ENCODE data around the gene HEPHL1.
"Not testable (repeated sequence)": the region's sequence is repeated elsewhere in the genome, so short reads cannot be mapped to it uniquely, and the experiment has no call there.

The HEPHL1 gene, protein sequence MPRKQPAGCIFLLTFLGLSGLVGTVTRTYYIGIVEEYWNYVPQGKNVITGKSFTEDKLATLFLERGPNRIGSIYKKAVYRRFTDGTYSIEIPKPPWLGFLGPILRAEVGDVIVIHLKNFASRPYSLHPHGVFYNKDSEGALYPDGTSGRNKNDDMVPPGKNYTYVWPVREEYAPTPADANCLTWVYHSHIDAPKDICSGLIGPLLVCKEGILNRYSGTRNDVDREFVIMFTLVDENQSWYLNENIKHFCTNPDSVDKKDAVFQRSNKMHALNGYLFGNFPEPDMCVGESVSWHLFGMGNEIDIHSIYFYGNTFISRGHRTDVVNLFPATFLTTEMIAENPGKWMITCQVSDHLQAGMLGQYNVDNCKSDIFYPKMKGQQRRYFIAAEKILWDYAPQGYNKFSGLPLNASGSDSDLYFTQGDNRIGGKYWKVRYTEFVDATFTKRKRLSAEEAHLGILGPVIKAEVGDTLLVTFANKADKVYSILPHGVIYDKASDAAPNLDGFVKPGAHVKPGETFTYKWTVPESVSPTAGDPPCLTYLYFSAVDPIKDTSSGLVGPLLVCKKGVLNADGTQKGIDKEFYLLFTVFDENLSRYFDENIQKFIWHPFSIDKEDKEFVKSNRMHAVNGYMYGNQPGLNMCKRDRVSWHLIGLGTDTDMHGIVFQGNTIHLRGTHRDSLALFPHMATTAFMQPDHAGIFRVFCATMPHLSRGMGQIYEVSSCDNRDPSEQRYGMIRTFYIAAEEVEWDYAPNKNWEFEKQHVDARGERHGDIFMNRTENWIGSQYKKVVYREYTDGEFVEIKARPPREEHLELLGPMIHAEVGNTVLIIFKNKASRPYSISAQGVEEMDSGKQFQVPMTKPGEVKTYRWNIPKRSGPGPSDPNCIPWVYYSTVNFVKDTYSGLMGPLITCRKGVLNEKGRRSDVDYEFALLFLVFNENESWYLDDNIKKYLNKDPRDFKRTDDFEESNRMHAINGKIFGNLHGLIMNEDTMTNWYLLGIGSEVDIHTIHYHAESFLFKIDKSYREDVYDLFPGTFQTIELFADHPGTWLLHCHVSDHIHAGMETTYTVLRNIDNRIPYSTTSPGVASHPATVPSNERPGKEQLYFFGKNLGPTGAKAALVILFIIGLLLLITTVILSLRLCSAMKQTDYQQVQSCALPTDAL

DNA sequence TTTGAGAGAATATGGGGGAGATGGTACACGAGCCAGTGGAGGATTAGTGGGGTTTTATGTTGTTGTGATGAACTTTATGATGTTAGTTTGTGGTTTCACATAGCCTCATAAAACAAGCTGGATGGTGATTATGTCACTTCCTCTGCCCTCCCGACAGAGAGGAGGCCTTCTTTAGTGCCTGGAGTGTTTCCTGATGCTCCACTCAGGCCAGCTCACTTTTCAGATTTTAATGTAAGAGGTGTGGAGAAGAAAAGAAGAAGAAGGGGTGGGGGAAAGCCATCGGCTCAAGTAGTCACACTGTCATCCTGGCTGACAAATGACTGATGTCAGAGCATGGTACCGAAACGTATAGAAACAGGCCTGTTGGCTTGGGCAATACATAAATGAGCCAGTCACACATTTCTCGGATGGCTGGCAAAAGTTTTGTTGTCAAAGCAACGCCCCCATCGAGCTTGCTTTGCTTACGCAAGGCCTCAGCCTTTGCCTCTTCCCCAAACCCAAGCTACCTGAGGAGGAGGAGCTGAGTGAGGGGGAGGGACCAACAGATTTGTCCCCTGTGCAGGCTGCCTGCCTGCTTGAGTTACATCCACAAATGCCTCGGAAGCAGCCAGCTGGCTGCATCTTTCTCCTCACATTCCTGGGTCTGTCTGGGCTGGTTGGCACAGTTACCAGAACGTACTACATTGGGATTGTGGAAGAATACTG is at the start of gene HEPHL1:
TSS of gene HEPHL1 (plus strand) at position 578 of the 705 bp plus-strand sequence. CDS start at position 593, 15 bp downstream.
- Histone ChIP-seq H3K36me3 (ENCODE audit: insufficient read depth, low read length) (no peaks in the 10 kb centered on the region), H4K20me1 (ENCODE audit: insufficient read depth, low read length) (no peaks in the 10 kb centered on the region), H3K4me3 (ENCODE audit: low read depth, low read length, poor library complexity, severe bottlenecking) (no peak within 1 kb of the TSS), H3K27ac (ENCODE audit: low read depth, low read length, poor library complexity, severe bottlenecking) (no peak within 1 kb of the TSS), H3F3A (ENCODE audit: insufficient read depth, low read length) (no peaks in the 10 kb centered on the region), H2AFZ (ENCODE audit: low read length) (no peak within 1 kb of the TSS), H3K9me2 (ENCODE audit: low read depth, low read length) (no peaks in the 10 kb centered on the region), H3K9me3 (ENCODE audit: low read length) (no peaks in the 10 kb centered on the region), H3K4me1 (ENCODE audit: insufficient read depth, low read length, severe bottlenecking) (no peaks in the 10 kb centered on the region), H3K4me2 (ENCODE audit: low read length) (no peak within 1 kb of the TSS), H3K9ac (ENCODE audit: low read length) (no peak within 1 kb of the TSS), H3K27me3 (ENCODE audit: insufficient read depth, low read length) (no peaks in the 10 kb centered on the region), H3K79me2 (ENCODE audit: insufficient read depth, low read length) (no peaks in the 10 kb centered on the region)
- TF ChIP-seq EZH2 (IDR thresholded peaks at IDR 0.05; ENCODE audit: borderline replicate concordance, low read length) (no peak), CTCF (IDR thresholded peaks at IDR 0.05; ENCODE audit: low read length) (no peak)

GRCh38 chr11:93972790-93973189 is 48.4 kb upstream of the HEPHL1 start:
- Histone ChIP-seq H3K27ac (ENCODE audit: low read depth, low read length, poor library complexity, severe bottlenecking) (no peak overlapping the region), H3K9me2 (ENCODE audit: low read depth, low read length) (no peaks in the 10 kb centered on the region), H3K36me3 (ENCODE audit: insufficient read depth, low read length) (no peaks in the 10 kb centered on the region), H3K9ac (ENCODE audit: low read length) (no peak overlapping the region), H3K9me3 (ENCODE audit: low read length) (no peaks in the 10 kb centered on the region), H3K27me3 (ENCODE audit: insufficient read depth, low read length) (no peaks in the 10 kb centered on the region), H3F3A (ENCODE audit: insufficient read depth, low read length) (no peaks in the 10 kb centered on the region), H3K4me3 (ENCODE audit: low read depth, low read length, poor library complexity, severe bottlenecking) (no peak overlapping the region), H4K20me1 (ENCODE audit: insufficient read depth, low read length) (no peaks in the 10 kb centered on the region), H2AFZ (ENCODE audit: low read length) (no peak overlapping the region), H3K4me1 (ENCODE audit: insufficient read depth, low read length, severe bottlenecking) (no peaks in the 10 kb centered on the region), H3K79me2 (ENCODE audit: insufficient read depth, low read length) (no peaks in the 10 kb centered on the region), H3K4me2 (ENCODE audit: low read length) (no peak overlapping the region)
- TF ChIP-seq CTCF (IDR thresholded peaks at IDR 0.05; ENCODE audit: low read length), result no peak
- TF ChIP-seq EZH2 (IDR thresholded peaks at IDR 0.05; ENCODE audit: borderline replicate concordance, low read length), result no peak

- not testable (repeated sequence) for H3K27me3 ChIP-seq (ENCODE audit: insufficient read depth, low read length); H3K27ac ChIP-seq (ENCODE audit: low read depth, low read length, poor library complexity, severe bottlenecking); H3K9me2 ChIP-seq (ENCODE audit: low read depth, low read length); H3K36me3 ChIP-seq (ENCODE audit: insufficient read depth, low read length); H3F3A ChIP-seq (ENCODE audit: insufficient read depth, low read length); H3K9me3 ChIP-seq (ENCODE audit: low read length); H4K20me1 ChIP-seq (ENCODE audit: insufficient read depth, low read length); H3K4me1 ChIP-seq (ENCODE audit: insufficient read depth, low read length, severe bottlenecking); H3K4me3 ChIP-seq (ENCODE audit: low read depth, low read length, poor library complexity, severe bottlenecking); H3K9ac ChIP-seq (ENCODE audit: low read length); H3K79me2 ChIP-seq (ENCODE audit: insufficient read depth, low read length); H3K4me2 ChIP-seq (ENCODE audit: low read length); H2AFZ ChIP-seq (ENCODE audit: low read length)
These were observed 47.7 kb upstream of the HEPHL1 start for GRCh38 chr11:93973322-93974051.

Measured in OCI-LY1 (cell line).